ENCODE data around the gene THADA.

- no peak for TF ChIP-seq ESRRA (CRISPR knock-in tag; IDR thresholded peaks at IDR 0.05; ENCODE audit: borderline replicate concordance)
- no peak for TF ChIP-seq CTCF (IDR thresholded peaks at IDR 0.05)
- TF ChIP-seq FOXK1 (CRISPR knock-in tag; IDR thresholded peaks at IDR 0.05), result no peak
- no peak for TF ChIP-seq FOXP4 (CRISPR knock-in tag; IDR thresholded peaks at IDR 0.05)
- no peak for TF ChIP-seq FOXP1 (CRISPR knock-in tag; IDR thresholded peaks at IDR 0.05; ENCODE audit: borderline replicate concordance)
- TF ChIP-seq SP1 (CRISPR knock-in tag; conservative IDR thresholded peaks at IDR 0.05), result no peak
- no peak for TF ChIP-seq PRDM15 (CRISPR knock-in tag; IDR thresholded peaks at IDR 0.05)
- no peak for TF ChIP-seq NFATC4 (CRISPR knock-in tag; IDR thresholded peaks at IDR 0.05)
- no peak for TF ChIP-seq PREB (CRISPR knock-in tag; IDR thresholded peaks at IDR 0.05; ENCODE audit: borderline replicate concordance)
- TF ChIP-seq ZNF263 (CRISPR knock-in tag; IDR thresholded peaks at IDR 0.05; ENCODE audit: low read depth), result no peak
- TF ChIP-seq NFE2L1 (CRISPR knock-in tag; IDR thresholded peaks at IDR 0.05), result no peak
- no peak for TF ChIP-seq CREM (CRISPR knock-in tag; IDR thresholded peaks at IDR 0.05)
- no peak for TF ChIP-seq MAX (CRISPR knock-in tag; IDR thresholded peaks at IDR 0.05)
- TF ChIP-seq FOXJ3 (CRISPR knock-in tag; IDR thresholded peaks at IDR 0.05; ENCODE audit: borderline replicate concordance), result no peak
Measured at GRCh38 chr2:43248621-43249020, 347.2 kb downstream of the THADA start.
